ENCODE measurements around the gene PTPN3.
A peak's percentile ranks its signal among the peaks of the same experiment; 100 is the strongest.

PTPN3 gene

GRCh38 chr9:109421026-109421970 is 76.8 kb downstream of the PTPN3 start:
- DNase-seq: no peak

DNA sequence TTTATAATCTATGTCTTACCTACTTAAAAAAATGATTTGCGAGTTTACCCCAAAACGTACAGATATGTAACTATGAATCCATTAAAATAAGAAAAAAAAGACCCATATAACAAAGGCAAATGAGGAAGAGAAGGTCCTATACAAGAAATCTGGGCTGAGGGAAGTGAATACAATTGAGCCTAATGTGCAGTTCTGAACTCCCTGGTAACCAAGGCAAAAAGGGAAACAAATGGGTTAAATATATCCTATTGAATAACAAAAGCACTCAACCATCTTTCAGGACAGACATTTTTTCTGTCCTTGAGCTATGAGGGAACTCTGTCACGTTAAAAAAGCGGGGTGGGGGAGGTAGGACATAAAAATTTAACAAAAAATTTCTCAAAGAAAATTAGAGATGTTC is 78.6 kb downstream of the PTPN3 start:
- no peak for DNase-seq

- DNase-seq: no peak
Observed at GRCh38 chr9:109418827-109419226, 79.3 kb downstream of the PTPN3 start.

DNA sequence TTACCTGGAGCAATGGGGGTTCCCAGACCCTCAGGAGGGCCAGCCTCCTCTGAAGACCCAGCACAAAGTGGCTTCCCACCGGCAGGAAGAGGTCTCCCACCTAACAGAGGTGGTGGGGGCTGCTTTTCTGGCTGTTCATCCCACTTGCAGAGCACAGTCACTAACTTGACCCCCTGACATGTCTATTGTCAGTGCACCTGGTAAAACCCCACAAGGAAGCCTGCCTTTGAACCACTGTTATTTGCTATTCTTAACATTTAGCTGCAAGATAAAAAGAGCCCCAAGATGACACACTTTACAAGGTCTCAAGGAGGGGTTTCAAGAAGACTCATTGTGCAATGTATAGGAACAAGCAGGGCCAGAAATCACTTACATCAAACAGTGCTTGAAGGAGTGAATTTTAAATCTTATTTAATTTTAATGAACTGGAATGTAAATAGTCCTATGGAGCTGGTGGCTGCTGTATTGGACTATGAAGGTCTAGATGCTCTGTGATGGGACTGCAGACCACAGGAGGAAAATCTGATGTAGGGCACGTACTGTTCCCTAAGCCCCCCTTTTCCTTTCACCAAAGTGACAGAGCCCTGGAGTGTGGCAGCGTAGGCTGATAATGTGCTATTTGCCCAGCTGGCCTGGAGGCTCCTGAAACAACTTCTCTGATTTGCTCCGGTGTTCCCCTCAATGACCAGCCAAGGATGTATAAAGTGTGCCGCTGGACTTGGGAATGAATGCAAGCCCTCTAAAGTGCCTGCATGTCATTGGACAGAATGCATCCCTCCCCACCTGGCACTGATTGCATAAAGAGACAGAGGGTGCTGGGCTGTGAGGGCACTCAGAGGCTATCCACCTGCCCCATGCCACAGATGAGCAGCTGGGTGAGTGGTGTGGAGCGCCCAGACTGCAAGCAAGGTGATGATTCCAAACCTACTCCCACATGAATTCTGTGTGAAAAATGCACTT is 80.2 kb downstream of the PTPN3 start:
- DNase-seq: no peak

GRCh38 chr9:109417054-109417453 is 81.1 kb downstream of the PTPN3 start:
- DNase-seq: no peak

GRCh38 chr9:109416135-109416706 is 81.9 kb downstream of the PTPN3 start:
- DNase-seq: no peak

GRCh38 chr9:109414125-109414785 is 83.9 kb downstream of the PTPN3 start:
- DNase-seq: no peak

DNA sequence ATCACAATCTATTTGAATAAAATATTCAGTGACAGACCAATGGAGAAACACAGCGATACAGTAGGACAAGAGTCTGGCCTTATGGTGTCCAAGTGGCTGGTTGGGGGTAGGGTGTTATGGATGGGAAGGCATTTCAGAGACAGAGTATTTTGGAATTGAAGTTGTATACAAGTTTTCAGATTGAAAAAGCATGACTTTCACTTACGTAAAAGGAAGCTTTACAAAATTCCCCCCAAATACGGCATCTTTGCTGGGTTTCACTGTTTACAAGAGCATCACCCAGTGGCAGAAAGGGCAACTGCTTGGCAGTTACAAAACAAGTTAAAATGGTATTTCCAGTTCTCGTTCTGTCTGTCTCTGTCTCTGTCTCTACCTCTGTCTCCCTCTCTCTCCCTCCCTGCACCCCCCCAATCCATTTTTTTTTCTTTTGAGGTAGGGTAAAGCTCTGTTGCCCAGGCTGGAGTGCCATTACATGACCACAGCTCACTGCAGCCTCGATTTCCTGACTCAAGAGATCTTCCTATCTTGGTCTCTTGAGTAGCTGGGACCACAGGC is 86.2 kb downstream of the PTPN3 start:
- DNase-seq: peak; percentile 46

DNA sequence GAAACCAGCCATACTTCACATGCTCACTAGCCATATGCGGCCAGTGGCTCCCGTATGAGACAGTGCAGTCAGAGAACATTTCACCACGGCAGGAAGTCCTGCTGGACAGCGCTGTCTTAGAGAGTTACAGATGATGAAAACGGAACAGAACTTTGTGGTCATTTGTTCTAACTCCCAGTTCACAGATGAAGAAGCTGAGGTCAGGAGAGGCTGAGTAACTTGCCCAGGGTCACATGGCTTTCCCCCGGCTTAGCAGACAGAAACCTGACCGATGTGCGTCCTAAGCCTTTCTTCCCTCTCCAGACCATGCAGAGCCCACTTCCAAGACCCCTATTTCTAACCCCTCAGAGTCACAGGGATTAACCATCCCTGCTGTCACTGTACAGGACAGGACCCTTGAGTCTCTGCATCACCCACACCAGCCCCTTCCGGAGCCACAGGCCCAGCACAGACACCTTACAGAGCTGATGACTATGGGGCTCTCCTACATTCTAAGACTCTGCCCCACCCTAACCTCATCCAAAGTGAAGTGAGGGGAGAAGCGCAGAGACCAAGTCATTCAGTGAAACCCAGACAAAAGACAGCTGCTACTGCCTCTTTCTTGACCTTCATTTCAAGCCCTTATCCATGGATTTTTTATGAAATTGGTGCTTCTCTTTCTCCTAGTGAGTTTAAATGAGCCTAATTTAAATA is 86.9 kb downstream of the PTPN3 start:
- no peak for DNase-seq

DNA sequence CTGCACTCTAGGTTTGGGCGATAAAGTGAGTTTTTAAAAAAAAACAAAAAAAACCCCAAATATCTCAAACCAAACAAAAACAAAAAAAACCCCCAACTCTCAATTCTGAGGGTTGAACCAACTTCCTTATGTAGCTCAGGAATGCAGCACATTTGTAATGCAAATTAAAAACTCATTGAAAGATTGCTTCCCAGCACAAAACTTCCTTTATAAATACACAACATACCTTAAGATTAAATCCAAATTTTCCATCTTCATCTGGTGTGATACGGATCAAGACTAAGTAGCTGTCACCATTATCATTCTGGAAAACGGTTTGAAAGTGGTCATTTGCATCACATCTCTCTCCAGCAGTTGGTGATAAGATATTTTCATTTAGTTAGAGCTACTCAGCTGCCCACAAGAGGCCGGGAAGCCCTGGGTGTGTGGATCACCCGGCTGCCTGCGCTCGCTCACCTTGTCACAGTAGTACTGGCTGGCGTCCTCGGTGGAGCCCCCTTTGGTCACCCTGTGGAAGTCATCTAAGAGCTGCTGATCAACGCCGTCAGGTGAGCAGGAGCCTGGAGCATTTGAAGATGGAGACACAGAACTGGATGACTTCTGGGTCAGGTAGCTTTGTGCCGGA is 88.2 kb downstream of the PTPN3 start:
- no peak for DNase-seq

- DNase-seq: no peak
Observed at GRCh38 chr9:109408759-109409462, 89.2 kb downstream of the PTPN3 start.

DNA sequence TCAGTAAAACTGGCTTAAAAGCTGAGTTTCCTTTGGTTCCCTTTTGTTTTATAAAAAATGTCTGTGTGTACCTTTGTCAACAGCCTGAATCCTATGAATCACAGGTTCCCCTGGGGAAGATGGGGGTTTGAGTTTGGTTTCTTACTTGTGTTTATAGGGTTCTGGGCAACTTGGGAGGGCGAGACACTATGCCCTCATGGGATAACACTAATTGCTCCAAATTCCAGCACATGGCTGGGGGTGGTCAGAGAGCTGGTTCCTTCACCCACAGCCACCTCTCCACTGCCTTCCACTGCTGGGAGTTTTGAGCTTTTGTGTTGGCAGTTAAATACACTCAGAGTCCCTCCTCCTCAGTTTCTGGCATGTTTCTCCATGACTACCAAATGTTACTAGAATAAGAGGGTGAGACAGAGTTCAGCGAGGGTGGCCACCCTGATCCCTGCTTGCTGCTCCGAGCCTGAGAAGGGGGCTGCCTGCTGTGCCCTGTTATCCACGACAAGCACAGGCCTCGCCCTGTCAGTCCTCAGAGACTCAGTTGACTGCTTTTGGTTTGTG is 94.3 kb downstream of the PTPN3 start:
- DNase-seq: peak; percentile 48

DNA sequence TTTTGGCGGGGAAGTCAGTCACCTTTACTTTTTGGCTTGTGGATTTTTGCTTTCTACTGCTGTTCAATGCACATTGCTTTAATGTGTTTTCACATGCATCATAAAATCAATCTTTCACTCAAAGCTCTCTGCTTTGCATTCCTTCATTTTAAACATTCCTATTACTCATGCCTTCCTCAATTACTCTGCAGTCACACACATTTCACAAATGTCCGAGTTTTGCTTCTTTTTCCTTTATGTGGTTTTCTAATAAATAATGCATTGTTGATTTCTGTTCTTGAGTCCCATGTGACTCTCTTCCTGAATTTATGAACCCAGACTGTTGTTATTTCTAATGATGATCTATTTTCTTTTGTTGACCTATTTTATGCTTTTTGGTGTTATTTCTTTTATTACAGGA is 95.0 kb downstream of the PTPN3 start:
- peak; percentile 52 for DNase-seq

GRCh38 chr9:109401990-109402318 is 96.2 kb downstream of the PTPN3 start:
- DNase-seq: no peak

DNA sequence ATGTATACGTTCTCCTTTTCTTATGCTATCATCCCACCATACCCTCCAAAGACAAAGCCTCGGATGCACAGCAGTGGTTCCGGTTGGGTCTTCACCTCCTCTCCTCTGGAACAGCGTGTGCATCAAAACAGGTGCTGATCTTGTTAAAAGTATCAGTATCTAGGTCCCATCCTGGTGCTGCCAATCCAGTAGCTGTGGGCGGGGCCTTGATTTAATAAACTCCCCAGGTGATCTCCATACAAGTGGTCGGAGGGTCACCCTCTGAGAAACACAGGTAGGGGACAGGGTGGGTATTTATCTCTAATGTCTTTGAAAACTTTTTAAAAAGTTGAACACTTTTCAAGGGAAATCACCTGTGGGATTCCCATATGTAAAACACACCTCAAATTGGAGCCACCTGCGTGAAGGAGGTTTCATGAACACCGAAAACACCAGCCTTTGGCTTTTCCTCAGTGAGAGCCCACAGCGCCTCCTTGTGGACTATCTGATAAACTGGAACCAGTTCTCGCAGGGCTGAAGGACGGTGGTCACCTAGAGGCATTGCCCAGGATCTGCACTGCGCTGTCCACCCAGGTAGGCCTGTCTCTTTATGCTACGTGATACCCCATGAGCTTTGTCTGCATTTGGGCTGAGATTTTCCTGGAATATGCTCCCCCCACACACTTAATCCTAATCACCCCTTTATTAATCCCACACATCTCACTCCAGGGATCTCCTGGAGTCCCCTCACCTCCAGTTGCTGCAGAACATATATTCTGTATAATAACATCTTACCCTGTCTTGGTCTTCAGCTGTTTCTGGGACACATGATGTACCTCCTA is 96.7 kb downstream of the PTPN3 start:
- DNase-seq: peak; percentile 41

DNA sequence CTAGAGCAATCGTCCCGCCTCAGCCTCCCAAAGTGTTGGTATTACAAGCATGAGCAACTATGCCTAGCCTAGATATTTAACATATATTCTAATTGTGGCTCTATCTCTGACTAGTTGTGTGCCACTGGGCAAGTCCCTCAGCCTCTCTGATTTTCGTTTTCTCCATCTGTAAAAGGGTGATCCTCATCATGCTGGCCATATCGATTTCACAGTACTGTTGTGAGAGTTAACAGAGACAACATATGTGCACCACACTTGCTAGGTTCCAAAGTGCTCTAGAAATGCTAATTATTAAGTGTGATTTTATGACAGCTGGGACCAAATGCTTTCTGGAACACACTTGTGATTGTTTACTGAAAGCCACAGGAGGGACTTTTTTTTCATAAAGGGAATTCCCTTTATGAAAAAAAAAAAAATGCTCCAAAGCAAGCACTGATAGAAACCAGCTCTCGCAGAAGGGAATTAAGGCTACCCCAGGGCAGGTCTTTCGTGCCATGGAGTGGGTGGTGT is 98.8 kb downstream of the PTPN3 start:
- DNase-seq: no peak

DNA sequence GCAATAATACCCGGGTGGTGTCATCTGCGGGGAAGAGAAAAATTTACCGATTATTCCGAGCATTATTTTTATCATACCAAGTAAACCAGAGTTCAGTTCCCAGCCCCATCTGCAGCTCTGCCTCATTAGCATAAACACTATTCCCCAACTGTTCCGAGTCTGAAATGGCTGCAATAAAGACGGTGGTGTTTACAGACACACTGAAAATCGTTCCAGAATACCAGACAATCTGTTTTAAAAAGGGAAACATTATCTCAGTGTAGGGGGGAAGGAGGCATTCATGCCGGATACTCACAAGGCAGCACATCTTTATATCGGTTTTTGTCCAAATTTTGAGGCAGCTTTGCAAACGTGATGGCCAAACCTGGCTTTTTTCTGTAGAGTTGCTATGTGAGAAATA is 106.9 kb downstream of the PTPN3 start:
- DNase-seq: no peak

DNA sequence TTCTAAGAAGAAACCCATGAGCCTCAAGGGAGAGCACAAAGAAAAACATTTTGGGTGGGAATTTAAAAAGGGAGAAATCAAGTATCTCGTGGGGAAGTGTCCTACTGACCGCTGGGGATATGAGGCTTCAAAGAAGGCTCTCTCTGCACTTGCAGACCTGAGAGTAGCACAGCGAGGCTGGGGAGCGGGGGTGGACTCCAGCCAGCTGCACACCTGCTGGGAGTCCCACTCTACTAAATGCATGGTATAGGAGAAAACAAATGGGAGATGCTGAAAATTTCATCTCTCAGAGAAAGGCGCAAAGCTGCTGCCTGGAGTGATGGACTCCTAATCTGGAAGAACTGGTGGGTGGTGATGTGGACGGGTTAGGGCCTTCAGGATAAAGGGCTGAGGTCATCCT is 110.3 kb downstream of the PTPN3 start:
- DNase-seq: no peak

DNA sequence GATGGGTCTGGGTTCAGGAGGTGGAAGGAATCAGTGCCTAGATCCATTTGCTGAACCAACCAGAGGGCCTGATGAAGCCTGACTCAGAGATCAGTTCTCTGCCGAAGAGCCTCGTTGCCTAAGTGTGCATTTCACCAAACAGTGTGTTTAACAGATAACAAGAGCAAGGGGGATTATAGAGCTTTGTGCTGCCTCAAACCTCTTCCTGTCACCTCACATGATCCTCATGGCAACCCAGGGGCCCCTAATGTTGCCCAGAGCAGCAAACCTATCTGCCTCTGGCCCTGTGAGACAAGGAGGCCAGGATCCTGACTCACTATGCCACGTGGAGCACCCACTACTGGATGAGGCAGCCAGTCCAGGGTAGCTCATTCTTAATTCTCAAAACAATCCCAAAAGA is 110.9 kb downstream of the PTPN3 start:
- no peak for DNase-seq

Measured in fibroblast of skin of right biceps (primary cell).